ENCODE data around the gene FBXO38.

The FBXO38 gene

GRCh38 chr5:148383564-148384379 lies at the start of gene FBXO38:
Gene FBXO38, plus strand, starts transcription at chr5:148383958. Its CDS starts 10,819 bp downstream, at chr5:148394777.
- peak; percentile 97 for DNase-seq

GRCh38 chr5:148335259-148335658 lies 48.5 kb upstream of the FBXO38 start, which contains the start of gene SPINK9:
Gene SPINK9, plus strand, starts transcription at chr5:148335559. Its CDS starts 55 bp downstream, at chr5:148335614.
- DNase-seq: no peak

GRCh38 chr5:148336704-148337435 lies 46.9 kb upstream of the FBXO38 start:
- DNase-seq: no peak

- DNase-seq: no peak
Observed at GRCh38 chr5:148342371-148343045, 41.2 kb upstream of the FBXO38 start.

GRCh38 chr5:148343046-148343407 lies 40.7 kb upstream of the FBXO38 start:
- DNase-seq: no peak

GRCh38 chr5:148343603-148344487 lies 39.9 kb upstream of the FBXO38 start:
- no peak for DNase-seq

GRCh38 chr5:148347706-148348105 lies 36.1 kb upstream of the FBXO38 start:
- no peak for DNase-seq

GRCh38 chr5:148352696-148353095 lies 31.1 kb upstream of the FBXO38 start:
- DNase-seq: no peak

- no peak for DNase-seq
Observed at GRCh38 chr5:148353634-148354033, 30.1 kb upstream of the FBXO38 start.

GRCh38 chr5:148364343-148364742 lies 19.4 kb upstream of the FBXO38 start:
- no peak for DNase-seq

GRCh38 chr5:148368299-148368698 lies 15.5 kb upstream of the FBXO38 start:
- DNase-seq: no peak

- no peak for DNase-seq
Observed at GRCh38 chr5:148372166-148372725, 11.5 kb upstream of the FBXO38 start.

- DNase-seq: no peak
Observed at GRCh38 chr5:148372893-148373292, 10.9 kb upstream of the FBXO38 start.

- DNase-seq: peak; percentile 19
Observed at GRCh38 chr5:148374690-148375360, 8.9 kb upstream of the FBXO38 start.

- no peak for DNase-seq
Observed at GRCh38 chr5:148376198-148376597, 7.6 kb upstream of the FBXO38 start.

- DNase-seq: no peak
Observed at GRCh38 chr5:148378670-148379069, 5.1 kb upstream of the FBXO38 start.

- DNase-seq: no peak
Observed at GRCh38 chr5:148379340-148379739, 4.4 kb upstream of the FBXO38 start.

- DNase-seq: no peak
Observed at GRCh38 chr5:148381906-148382305, 1.9 kb upstream of the FBXO38 start.

GRCh38 chr5:148382961-148383360 lies 797 bp upstream of the FBXO38 start:
- no peak for DNase-seq

GRCh38 chr5:148384380-148384737 lies 601 bp downstream of the FBXO38 start:
- no peak for DNase-seq

- no peak for DNase-seq
Observed at GRCh38 chr5:148385094-148385493, 1.3 kb downstream of the FBXO38 start.

- DNase-seq: no peak
Observed at GRCh38 chr5:148386041-148386440, 2.3 kb downstream of the FBXO38 start.
